GM12878 (cell line): Measurements from ENCODE around the gene CTNNA3. TPM values are rescaled to one million over a fixed set of nuclear protein-coding genes. Genes with fewer than 3 reads are reported as not detected.

Experiments used
- ATAC-seq: fragments of 200-7000 bp; cut with Tn5 transposase; 3 replicates; pipeline ENCODE4 v1.9.1; 2020; ENCODE audit warnings: mild to moderate bottlenecking, moderate library complexity
- BruUV-seq: library from RNA; stranded (reverse); fragments of 400-500 nt; replicated peaks from 2 replicates; lab custom pipeline; 2021; lab: Mats Ljungman, UMichigan
- CTCF ChIA-PET: fragments of 300-600 bp; sonication (Branson Sonifier 250); formaldehyde crosslinking; extraction: SDS; loops from one replicate; lab custom pipeline; 2021; ENCODE audit warnings: inconsistent platforms; lab: Yijun Ruan, JAX
- POLR2A ChIA-PET: fragments of 350-600 bp; formaldehyde crosslinking; extraction: SDS; loops from one replicate; lab custom pipeline; 2021; ENCODE audit warnings: inconsistent platforms; lab: Charles Lee
- RAD21 ChIA-PET: fragments of 300-600 bp; sonication (Branson Sonifier 250); formaldehyde crosslinking; loops from one replicate; lab custom pipeline; 2023; ENCODE audit warnings: antibody characterized with exemption; ENCODE audit not compliant: unreplicated experiment; lab: Charles Lee
- SMC1A ChIA-PET: fragments of 300-600 bp; sonication (Branson Sonifier 250); formaldehyde crosslinking; loops from one replicate; lab custom pipeline; 2023; ENCODE audit not compliant: unreplicated experiment, uncharacterized antibody; lab: Charles Lee
- DNase-seq: peaks from one replicate; pipeline ENCODE4 v3.0.0-alpha.2; 2011; ENCODE audit warnings: low read depth, low spot score
- FAIRE-seq: peaks from 3 replicates; lab custom pipeline; 2011; peaks lifted over from hg19 to GRCh38; lab: Jason Lieb, UNC
- H2AFZ ChIP-seq: 2 replicates; pipeline ENCODE4 v1.6.0; 2011; ENCODE audit warnings: low read depth, low read length, control low read depth; ENCODE audit not compliant: control insufficient read depth
- H3K27ac ChIP-seq: 2 replicates; pipeline ENCODE4 v1.5.1; 2011; ENCODE audit warnings: control low read depth; ENCODE audit not compliant: control insufficient read depth, insufficient read depth
- H3K27me3 ChIP-seq, 2 experiments: replicated peaks in 1 of 2; 2 replicates each; pipeline versions ENCODE4 v1.6.0 to v1.6.1; 2011; ENCODE audit warnings: low read length in 1 of 2; ENCODE audit not compliant: control insufficient read depth in 2 of 2, insufficient read depth in 2 of 2
- H3K36me3 ChIP-seq, 2 experiments: 2 replicates each; pipeline ENCODE4 v1.5.1; 2011; ENCODE audit warnings: low read length in 1 of 2; ENCODE audit not compliant: control insufficient read depth in 2 of 2, insufficient read depth in 2 of 2
- H3K4me1 ChIP-seq: 2 replicates; pipeline ENCODE4 v1.6.1; 2011; ENCODE audit warnings: mild to moderate bottlenecking, low read length, moderate library complexity, mixed read lengths; ENCODE audit not compliant: control insufficient read depth, insufficient read depth
- H3K4me2 ChIP-seq: 2 replicates; pipeline ENCODE4 v1.6.0; 2011; ENCODE audit warnings: control low read depth; ENCODE audit not compliant: control insufficient read depth, insufficient read depth
- H3K4me3 ChIP-seq: fragments of 200-600 bp; sonication (generic); 2 replicates; pipeline ENCODE4 v1.5.1; 2016
- H3K79me2 ChIP-seq: 2 replicates; pipeline ENCODE4 v1.6.0; 2011; ENCODE audit warnings: low read length; ENCODE audit not compliant: control insufficient read depth, insufficient read depth
- H3K9ac ChIP-seq: 2 replicates; pipeline ENCODE4 v1.8.0; 2011; ENCODE audit warnings: low read length, control low read depth, mixed read lengths; ENCODE audit not compliant: control insufficient read depth, insufficient read depth
- H3K9me3 ChIP-seq: replicated peaks from 3 replicates; pipeline ENCODE4 v1.5.1; 2011; ENCODE audit warnings: mild to moderate bottlenecking, low read length; ENCODE audit not compliant: control insufficient read depth, insufficient read depth
- H4K20me1 ChIP-seq: 2 replicates; pipeline ENCODE4 v1.6.0; 2011; ENCODE audit not compliant: control insufficient read depth, insufficient read depth
- BCL11A ChIP-seq: IDR thresholded peaks from 2 replicates; pipeline ENCODE4 v1.6.1; 2011; ENCODE audit warnings: low read depth, low read length
- CBX3 ChIP-seq: fragments of 200-600 bp; sonication (generic); IDR thresholded peaks from 2 replicates; pipeline ENCODE4 v1.6.1; 2016; ENCODE audit warnings: low read depth, borderline replicate concordance
- CREB1 ChIP-seq: IDR thresholded peaks from 2 replicates; pipeline ENCODE4 v1.6.1; 2012; ENCODE audit warnings: low read depth, mild to moderate bottlenecking, inconsistent platforms
- EGR1 ChIP-seq, 2 experiments: IDR thresholded peaks; 1 replicate in 1 of 2; 2 replicates in 1 of 2; pipeline ENCODE4 v1.6.1; 2011 to 2012; ENCODE audit warnings: low read depth in 2 of 2, low read length in 2 of 2, borderline replicate concordance in 1 of 2, mild to moderate bottlenecking in 1 of 2, moderate library complexity in 1 of 2
- IKZF2 ChIP-seq, 2 experiments: fragments of 450-650 bp; IDR thresholded peaks; 2 replicates each; pipeline ENCODE4 v1.6.1; 2017; ENCODE audit warnings: mild to moderate bottlenecking in 2 of 2, moderate library complexity in 2 of 2
- MYC ChIP-seq: IDR thresholded peaks from 2 replicates; pipeline ENCODE4 v1.6.1; 2011; ENCODE audit warnings: mild to moderate bottlenecking, low read length, moderate library complexity, inconsistent platforms; ENCODE audit not compliant: insufficient read depth, insufficient replicate concordance, insufficient read length, severe bottlenecking
- NFYB ChIP-seq: IDR thresholded peaks from 2 replicates; pipeline ENCODE4 v1.6.1; 2011; ENCODE audit warnings: low read depth, mild to moderate bottlenecking, low read length, improper control_type of control experiment, moderate library complexity; ENCODE audit not compliant: insufficient read depth
- POLR2AphosphoS5 ChIP-seq: IDR thresholded peaks from 2 replicates; pipeline ENCODE4 v1.6.1; 2011; ENCODE audit warnings: mild to moderate bottlenecking, low read length, inconsistent platforms
- RFX5 ChIP-seq: IDR thresholded peaks from 2 replicates; pipeline ENCODE4 v1.6.1; 2011; ENCODE audit warnings: low read depth, low read length, improper control_type of control experiment
- SMAD5 ChIP-seq: IDR thresholded peaks from 2 replicates; pipeline ENCODE4 v1.6.1; 2016; ENCODE audit warnings: antibody characterized with exemption, low read depth
- TAF1 ChIP-seq: IDR thresholded peaks from 2 replicates; pipeline ENCODE4 v1.6.1; 2011; ENCODE audit warnings: mild to moderate bottlenecking, low read depth, low read length, borderline replicate concordance
- ZNF217 ChIP-seq: fragments of 450-650 bp; IDR thresholded peaks from 2 replicates; pipeline ENCODE4 v1.6.1; 2017; ENCODE audit warnings: antibody characterized with exemption, mild to moderate bottlenecking
- WGBS: methylation state at CpG from one replicate; pipeline ENCODE4 v1.1.6; 2016; ENCODE audit warnings: low lambda C conversion rate; ENCODE audit not compliant: insufficient replicate concordance, insufficient coverage; ENCODE audit errors: missing lambda C conversion rate; 5-methylcytosine and 5-hydroxymethylcytosine counted together
- in situ Hi-C: fragments of 300-500 bp; cut with MboI; formaldehyde crosslinking; loops from 9 replicates; pipeline ENCODE4 v1.14.3; 2018; ENCODE audit warnings: mixed read lengths
- intact Hi-C: fragments of 100-400 bp; cut with micrococcal nuclease; formaldehyde crosslinking; loops from one replicate; pipeline ENCODE4 v1.14.2; 2022; ENCODE audit not compliant: unreplicated experiment
- polyA plus RNA-seq, 11 experiments: library from polyadenylated mRNA; depleted of rRNA in 4 of 11; unstranded in 6 of 11; stranded (reverse) in 5 of 11; fragments of >200 nt; fragmentation: Nextera tagmentation in 4 of 11; fragmentation: Illumina TruSeq in 1 of 11; extraction: Ambion mirVana in 4 of 11; extraction: Trizol in 1 of 11; gene quantifications; 1 replicate in 1 of 11; 2 replicates in 10 of 11; pipeline versions ENCODE4 v1.2.1 to v1.2.3, GENCODE V29; 2011 to 2016; ENCODE audit warnings: inconsistent platforms in 2 of 11, missing spikeins in 2 of 11, low read depth in 1 of 11
- total RNA-seq, 4 experiments: library from RNA; depleted of rRNA in 3 of 4; stranded (reverse); fragments of >200 nt in 3 of 4; fragmentation: Illumina TruSeq in 1 of 4; extraction: Trizol in 1 of 4; gene quantifications; 2 replicates each; pipeline versions ENCODE4 v1.2.1 to v1.2.3, GENCODE V29; 2013 to 2021
- TF ChIP-seq, protein P1 (sequence below): fragments of 150-350 bp; IDR thresholded peaks from 2 replicates; pipeline ENCODE4 v1.6.1; 2014; ENCODE audit warnings: mild to moderate bottlenecking, low read depth, low read length
- TF ChIP-seq, protein P2 (sequence below): fragments of 450-650 bp; IDR thresholded peaks from 2 replicates; pipeline ENCODE4 v1.6.1; 2017; ENCODE audit warnings: mild to moderate bottlenecking
- TF ChIP-seq, protein P3 (sequence below): fragments of 450-650 bp; IDR thresholded peaks from 2 replicates; pipeline ENCODE4 v1.6.1; 2016; ENCODE audit warnings: mild to moderate bottlenecking, moderate library complexity, borderline replicate concordance
- TF ChIP-seq, protein P4 (sequence below): fragments of 450-650 bp; IDR thresholded peaks from 2 replicates; pipeline ENCODE4 v1.6.1; 2017; ENCODE audit warnings: borderline replicate concordance

Gene CTNNA3
- total and polyA plus RNA-seq, 10 of the 15 experiments (the other 5 are each of a cell fraction or from before 2014, with no cell fraction given) = under 0.01 to 4.5 (median 0.22) TPM; not detected in 2

DNA sequence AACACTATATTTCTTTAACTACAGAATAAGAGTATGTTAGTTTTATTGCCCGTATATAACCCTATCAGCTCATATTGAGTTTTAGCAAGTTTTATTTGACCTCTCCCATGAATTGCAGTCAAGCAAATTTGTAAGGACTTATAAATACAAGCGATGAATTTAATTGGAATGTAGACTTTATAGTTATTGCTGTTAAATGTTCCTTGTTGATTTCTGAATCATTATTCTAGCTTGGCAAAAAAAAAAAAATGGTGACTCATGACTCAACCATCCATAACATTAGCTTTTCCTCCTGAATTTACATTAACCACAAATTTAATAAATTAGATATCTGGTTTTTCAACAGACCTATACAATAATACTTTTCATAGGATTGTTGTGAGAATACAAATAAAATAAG, 1104.1 kb downstream of the CTNNA3 start:
- no peaks in the 10 kb centered on the region for H4K20me1 ChIP-seq
- H3K4me1 ChIP-seq = no peaks in the 10 kb centered on the region
- ATAC-seq = no peak
- ChIA-PET POLR2A (no interaction called here), CTCF (interaction anchor here (1.5 kb wide), 1 partner anchor 930 kb away, joined by 3 read pairs; no protein-coding TSS in a partner anchor), SMC1A (no interaction called here), RAD21 (interaction anchor here (1.0 kb wide), 1 partner anchor 945 kb away, joined by 3 read pairs; no protein-coding TSS in a partner anchor)
- TF ChIP-seq, protein P1, sequence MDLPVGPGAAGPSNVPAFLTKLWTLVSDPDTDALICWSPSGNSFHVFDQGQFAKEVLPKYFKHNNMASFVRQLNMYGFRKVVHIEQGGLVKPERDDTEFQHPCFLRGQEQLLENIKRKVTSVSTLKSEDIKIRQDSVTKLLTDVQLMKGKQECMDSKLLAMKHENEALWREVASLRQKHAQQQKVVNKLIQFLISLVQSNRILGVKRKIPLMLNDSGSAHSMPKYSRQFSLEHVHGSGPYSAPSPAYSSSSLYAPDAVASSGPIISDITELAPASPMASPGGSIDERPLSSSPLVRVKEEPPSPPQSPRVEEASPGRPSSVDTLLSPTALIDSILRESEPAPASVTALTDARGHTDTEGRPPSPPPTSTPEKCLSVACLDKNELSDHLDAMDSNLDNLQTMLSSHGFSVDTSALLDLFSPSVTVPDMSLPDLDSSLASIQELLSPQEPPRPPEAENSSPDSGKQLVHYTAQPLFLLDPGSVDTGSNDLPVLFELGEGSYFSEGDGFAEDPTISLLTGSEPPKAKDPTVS = no peak
- TF ChIP-seq NFYB = no peak
- TF ChIP-seq BCL11A = no peak
- no peak for TF ChIP-seq EGR1 (IDR thresholded peaks at IDR 0.05; ENCODE audit: borderline replicate concordance in 1 of 2, low read depth in 2 of 2, low read length in 2 of 2)
- TF ChIP-seq TAF1 = no peak
- TF ChIP-seq, protein P2, sequence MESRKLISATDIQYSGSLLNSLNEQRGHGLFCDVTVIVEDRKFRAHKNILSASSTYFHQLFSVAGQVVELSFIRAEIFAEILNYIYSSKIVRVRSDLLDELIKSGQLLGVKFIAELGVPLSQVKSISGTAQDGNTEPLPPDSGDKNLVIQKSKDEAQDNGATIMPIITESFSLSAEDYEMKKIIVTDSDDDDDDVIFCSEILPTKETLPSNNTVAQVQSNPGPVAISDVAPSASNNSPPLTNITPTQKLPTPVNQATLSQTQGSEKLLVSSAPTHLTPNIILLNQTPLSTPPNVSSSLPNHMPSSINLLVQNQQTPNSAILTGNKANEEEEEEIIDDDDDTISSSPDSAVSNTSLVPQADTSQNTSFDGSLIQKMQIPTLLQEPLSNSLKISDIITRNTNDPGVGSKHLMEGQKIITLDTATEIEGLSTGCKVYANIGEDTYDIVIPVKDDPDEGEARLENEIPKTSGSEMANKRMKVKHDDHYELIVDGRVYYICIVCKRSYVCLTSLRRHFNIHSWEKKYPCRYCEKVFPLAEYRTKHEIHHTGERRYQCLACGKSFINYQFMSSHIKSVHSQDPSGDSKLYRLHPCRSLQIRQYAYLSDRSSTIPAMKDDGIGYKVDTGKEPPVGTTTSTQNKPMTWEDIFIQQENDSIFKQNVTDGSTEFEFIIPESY = no peak
- TF ChIP-seq, protein P3, sequence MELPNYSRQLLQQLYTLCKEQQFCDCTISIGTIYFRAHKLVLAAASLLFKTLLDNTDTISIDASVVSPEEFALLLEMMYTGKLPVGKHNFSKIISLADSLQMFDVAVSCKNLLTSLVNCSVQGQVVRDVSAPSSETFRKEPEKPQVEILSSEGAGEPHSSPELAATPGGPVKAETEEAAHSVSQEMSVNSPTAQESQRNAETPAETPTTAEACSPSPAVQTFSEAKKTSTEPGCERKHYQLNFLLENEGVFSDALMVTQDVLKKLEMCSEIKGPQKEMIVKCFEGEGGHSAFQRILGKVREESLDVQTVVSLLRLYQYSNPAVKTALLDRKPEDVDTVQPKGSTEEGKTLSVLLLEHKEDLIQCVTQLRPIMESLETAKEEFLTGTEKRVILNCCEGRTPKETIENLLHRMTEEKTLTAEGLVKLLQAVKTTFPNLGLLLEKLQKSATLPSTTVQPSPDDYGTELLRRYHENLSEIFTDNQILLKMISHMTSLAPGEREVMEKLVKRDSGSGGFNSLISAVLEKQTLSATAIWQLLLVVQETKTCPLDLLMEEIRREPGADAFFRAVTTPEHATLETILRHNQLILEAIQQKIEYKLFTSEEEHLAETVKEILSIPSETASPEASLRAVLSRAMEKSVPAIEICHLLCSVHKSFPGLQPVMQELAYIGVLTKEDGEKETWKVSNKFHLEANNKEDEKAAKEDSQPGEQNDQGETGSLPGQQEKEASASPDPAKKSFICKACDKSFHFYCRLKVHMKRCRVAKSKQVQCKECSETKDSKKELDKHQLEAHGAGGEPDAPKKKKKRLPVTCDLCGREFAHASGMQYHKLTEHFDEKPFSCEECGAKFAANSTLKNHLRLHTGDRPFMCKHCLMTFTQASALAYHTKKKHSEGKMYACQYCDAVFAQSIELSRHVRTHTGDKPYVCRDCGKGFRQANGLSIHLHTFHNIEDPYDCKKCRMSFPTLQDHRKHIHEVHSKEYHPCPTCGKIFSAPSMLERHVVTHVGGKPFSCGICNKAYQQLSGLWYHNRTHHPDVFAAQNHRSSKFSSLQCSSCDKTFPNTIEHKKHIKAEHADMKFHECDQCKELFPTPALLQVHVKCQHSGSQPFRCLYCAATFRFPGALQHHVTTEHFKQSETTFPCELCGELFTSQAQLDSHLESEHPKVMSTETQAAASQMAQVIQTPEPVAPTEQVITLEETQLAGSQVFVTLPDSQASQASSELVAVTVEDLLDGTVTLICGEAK = no peak
- no peak for TF ChIP-seq SMAD5
- no peak for TF ChIP-seq CBX3
- TF ChIP-seq RFX5 = no peak
- TF ChIP-seq POLR2AphosphoS5 = no peak
- no peak for TF ChIP-seq CREB1
- TF ChIP-seq MYC = no peak
- no peak for TF ChIP-seq ZNF217
- TF ChIP-seq, protein P4, sequence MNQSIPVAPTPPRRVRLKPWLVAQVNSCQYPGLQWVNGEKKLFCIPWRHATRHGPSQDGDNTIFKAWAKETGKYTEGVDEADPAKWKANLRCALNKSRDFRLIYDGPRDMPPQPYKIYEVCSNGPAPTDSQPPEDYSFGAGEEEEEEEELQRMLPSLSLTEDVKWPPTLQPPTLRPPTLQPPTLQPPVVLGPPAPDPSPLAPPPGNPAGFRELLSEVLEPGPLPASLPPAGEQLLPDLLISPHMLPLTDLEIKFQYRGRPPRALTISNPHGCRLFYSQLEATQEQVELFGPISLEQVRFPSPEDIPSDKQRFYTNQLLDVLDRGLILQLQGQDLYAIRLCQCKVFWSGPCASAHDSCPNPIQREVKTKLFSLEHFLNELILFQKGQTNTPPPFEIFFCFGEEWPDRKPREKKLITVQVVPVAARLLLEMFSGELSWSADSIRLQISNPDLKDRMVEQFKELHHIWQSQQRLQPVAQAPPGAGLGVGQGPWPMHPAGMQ = no peak
- no peak for TF ChIP-seq IKZF2 (IDR thresholded peaks at IDR 0.05)
- intact Hi-C loops = no loop called here
- no peaks in the 10 kb centered on the region for H3K36me3 ChIP-seq
- H3K4me2 ChIP-seq = no peak overlapping the region
- no peak for DNase-seq
- H3K79me2 ChIP-seq = no peaks in the 10 kb centered on the region
- in situ Hi-C loops = no loop called here
- H3K4me3 ChIP-seq = no peak overlapping the region
- no peak overlapping the region for H2AFZ ChIP-seq
- BruUV-seq = no TSS peak
- no peaks in the 10 kb centered on the region for H3K9me3 ChIP-seq
- H3K9ac ChIP-seq = no peak overlapping the region
- H3K27ac ChIP-seq = no peak overlapping the region
- 66% methylated on average over 2 of the region's 2 CpGs for WGBS
- FAIRE-seq = no peak
- H3K27me3 ChIP-seq = no peaks in the 10 kb centered on the region
